HT-29 (cell line): ENCODE data around the gene TRIOBP. TPM values are rescaled to one million over a fixed set of nuclear protein-coding genes. Genes with fewer than 3 reads are reported as not detected.

Source experiments
- DNase-seq: peaks from one replicate; pipeline ENCODE4 v3.0.0-alpha.2; 2015; ENCODE audit warnings: low spot score
- small RNA-seq: library from RNA; depleted of rRNA; stranded (forward); fragments of <200 nt; gene quantifications from one replicate; pipeline ENCODE3, GENCODE V24; 2014
- total RNA-seq: library from RNA; depleted of rRNA; stranded (reverse); fragments of >200 nt; shearing (Covaris generic); gene quantifications from 2 replicates; pipeline ENCODE4 v1.2.3, GENCODE V29; 2014; rRNA removed

Gene TRIOBP
- total RNA-seq, 1 experiment from 2014 or later, result 91.3 TPM

DNA sequence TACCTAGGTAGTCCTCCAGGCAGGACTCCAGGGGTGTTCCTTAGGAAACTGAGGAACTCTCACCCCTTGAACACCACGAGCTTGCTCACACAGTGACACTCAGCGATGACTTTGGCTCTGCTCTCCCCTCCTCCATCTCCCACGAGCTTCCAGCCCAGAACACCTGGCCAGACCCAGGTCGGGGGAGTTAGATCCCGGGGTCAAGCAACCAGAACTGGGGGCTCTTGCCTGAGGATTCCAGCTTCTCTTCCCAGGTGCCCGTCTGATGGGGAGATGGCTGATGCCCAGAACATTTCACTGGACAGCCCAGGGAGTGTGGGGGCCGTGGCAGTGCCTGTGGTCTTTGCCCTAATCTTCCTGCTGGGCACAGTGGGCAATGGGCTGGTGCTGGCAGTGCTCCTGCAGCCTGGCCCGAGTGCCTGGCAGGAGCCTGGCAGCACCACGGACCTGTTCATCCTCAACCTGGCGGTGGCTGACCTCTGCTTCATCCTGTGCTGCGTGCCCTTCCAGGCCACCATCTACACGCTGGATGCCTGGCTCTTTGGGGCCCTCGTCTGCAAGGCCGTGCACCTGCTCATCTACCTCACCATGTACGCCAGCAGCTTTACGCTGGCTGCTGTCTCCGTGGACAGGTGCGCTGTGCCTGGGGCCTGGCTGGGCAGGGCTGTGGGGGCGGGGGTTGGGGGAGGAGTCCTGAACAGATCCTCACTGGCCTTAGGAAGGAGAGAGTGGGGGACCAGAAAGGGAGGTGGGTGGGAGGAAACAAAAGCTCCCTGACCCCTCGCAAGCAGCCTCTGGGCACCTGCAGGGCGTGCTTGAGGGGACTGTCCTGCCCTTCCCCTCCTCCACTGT, 126.5 kb downstream of the TRIOBP start, which contains the start of gene GALR3:
Gene GALR3, plus strand, starts transcription at position 249 of the 852 bp plus-strand sequence. Its CDS starts 25 bp downstream, at position 274.
- no peak for DNase-seq

DNA sequence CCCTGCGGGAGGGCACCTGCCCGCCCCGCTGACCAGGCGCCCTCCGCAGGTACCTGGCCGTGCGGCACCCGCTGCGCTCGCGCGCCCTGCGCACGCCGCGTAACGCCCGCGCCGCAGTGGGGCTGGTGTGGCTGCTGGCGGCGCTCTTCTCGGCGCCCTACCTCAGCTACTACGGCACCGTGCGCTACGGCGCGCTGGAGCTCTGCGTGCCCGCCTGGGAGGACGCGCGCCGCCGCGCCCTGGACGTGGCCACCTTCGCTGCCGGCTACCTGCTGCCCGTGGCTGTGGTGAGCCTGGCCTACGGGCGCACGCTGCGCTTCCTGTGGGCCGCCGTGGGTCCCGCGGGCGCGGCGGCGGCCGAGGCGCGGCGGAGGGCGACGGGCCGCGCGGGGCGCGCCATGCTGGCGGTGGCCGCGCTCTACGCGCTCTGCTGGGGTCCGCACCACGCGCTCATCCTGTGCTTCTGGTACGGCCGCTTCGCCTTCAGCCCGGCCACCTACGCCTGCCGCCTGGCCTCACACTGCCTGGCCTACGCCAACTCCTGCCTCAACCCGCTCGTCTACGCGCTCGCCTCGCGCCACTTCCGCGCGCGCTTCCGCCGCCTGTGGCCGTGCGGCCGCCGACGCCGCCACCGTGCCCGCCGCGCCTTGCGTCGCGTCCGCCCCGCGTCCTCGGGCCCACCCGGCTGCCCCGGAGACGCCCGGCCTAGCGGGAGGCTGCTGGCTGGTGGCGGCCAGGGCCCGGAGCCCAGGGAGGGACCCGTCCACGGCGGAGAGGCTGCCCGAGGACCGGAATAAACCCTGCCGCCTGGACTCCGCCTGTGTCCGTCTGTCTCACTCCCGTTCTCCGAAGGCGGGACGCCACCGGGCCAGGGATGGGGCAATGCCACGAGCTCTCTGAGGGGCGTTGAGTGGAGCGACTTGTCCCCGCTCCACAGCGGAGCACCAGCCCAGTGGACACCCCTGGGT, 128.1 kb downstream of the TRIOBP start:
- DNase-seq, result no peak

Small RNAs within 50 kb of the gene (small RNA-seq; reads per million reads assigned to genes)
- gene RN7SL385P, result not detected

Other genes starting within 250 kb of the TRIOBP start
- gene MFNG, start 210.7 kb upstream of the TRIOBP start, total RNA-seq, result 1.0 and 2.1 TPM in 2 replicates
- 32.7 and 50.4 TPM in 2 replicates for gene CARD10, start 177.6 kb upstream of the TRIOBP start, total RNA-seq
- gene CDC42EP1, start 136.6 kb upstream of the TRIOBP start, total RNA-seq, result 62.3 and 68.7 TPM in 2 replicates
- 11.1 and 13.0 TPM in 2 replicates for gene LGALS2, start 117.0 kb upstream of the TRIOBP start, total RNA-seq
- gene GGA1, start 88.2 kb upstream of the TRIOBP start, total RNA-seq, result 54.1 and 55.1 TPM in 2 replicates
- gene SH3BP1, start 57.4 kb upstream of the TRIOBP start, total RNA-seq, result 38.8 and 47.1 TPM in 2 replicates
- gene PDXP, start 38.3 kb upstream of the TRIOBP start, total RNA-seq, result 25.4 and 33.0 TPM in 2 replicates
- 15.3 and 30.9 TPM in 2 replicates for gene LGALS1, start 21.4 kb upstream of the TRIOBP start, total RNA-seq
- 25.2 and 42.3 TPM in 2 replicates for gene NOL12, start 10.7 kb upstream of the TRIOBP start, total RNA-seq
- gene GCAT, start 110.9 kb downstream of the TRIOBP start, total RNA-seq, result 23.5 and 29.6 TPM in 2 replicates
- gene GALR3, start 126.3 kb downstream of the TRIOBP start, total RNA-seq, result not detected in 2 replicates
- gene ANKRD54, start 147.3 kb downstream of the TRIOBP start, total RNA-seq, result 17.8 and 19.6 TPM in 2 replicates
- 219 and 230 TPM in 2 replicates for gene EIF3L, start 152.4 kb downstream of the TRIOBP start, total RNA-seq
- 23.7 and 25.7 TPM in 2 replicates for gene MICALL1, start 209.2 kb downstream of the TRIOBP start, total RNA-seq